Stromal cell of bone marrow (primary cell): ENCODE results near the gene FKBP1A.
"Not testable (repeated sequence)": the region's sequence is repeated elsewhere in the genome, so short reads cannot be mapped to it uniquely, and the experiment has no call there.

Source experiments
- DNase-seq: peaks from one replicate; pipeline ENCODE4 v3.0.0-alpha.2; 2012; ENCODE audit warnings: low read depth

The FKBP1A gene

DNA sequence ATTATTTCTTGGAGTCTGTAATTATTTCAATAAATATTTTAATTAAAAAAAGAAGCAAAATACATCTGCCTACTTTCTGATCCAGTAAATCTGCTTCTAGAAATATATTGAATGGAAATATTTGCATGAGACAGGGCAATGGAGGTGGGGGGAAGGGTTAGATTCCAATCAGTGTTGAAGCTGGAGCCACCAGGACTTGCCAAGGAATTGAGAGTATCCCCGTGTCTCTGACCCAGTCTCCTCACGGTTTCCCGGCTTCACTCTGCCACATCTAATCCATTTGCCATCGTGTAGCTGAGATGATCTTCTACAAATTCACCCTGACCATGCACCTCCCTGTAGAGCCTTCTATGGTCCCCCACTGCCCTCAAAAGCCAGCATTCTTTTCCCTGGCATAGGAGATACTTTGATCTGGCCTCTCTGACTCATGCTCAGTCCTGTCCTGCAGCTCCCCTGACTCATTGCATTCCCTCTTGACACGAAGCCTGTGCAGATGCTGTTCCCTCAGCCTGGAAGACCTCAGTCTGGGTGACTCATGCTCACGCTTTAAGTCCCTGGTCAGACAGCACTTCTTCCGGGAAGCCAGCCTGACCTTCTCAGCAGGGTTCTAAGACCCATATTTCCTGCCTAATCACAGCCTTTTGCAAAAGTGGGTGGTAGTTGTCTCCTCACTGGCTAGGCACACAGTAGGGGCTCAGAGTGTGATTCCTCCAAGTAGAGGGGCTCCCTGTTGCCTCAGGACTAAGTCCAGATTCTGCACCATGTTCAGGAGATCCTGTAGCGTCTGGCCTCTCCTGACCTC is 23.0 kb upstream of the FKBP1A start:
- DNase-seq: peak; percentile 90

DNA sequence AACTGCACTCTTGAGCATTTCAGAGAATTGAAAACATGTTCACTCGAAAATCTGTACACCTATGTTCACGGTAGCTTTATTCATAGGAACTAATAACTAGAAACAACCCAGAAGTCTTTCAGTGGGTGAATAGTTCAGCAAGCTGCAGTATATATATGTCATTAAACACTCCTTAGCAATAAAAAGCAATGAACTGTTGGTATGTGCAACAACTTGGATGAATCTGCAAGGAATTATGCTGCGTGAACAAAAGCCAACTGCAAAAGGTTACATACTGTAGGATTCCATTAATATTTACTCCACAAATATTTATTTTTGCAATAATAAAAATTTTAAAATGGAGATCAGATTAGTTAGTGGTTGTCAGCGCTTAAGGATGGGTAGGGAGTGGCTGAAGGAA is 22.1 kb upstream of the FKBP1A start:
- no peak for DNase-seq

DNA sequence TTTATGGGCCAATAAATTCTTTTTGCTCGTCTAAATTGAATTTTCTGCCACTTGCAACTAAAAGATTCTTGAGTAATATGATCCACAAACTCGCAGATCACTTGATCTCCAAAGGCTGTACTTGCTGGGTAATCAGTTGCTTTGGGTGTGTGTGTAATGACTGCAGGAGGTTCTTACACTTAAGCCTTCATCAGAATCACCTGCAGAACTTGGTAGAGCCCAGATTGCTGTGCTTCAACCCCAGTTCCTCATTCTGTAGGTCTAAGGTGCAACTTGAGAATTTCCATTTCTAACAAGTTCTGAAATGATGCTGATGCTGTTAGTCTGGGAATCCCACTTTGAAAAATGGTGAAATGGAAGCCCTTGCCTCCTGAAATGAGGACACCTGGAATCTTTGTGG is 12.9 kb upstream of the FKBP1A start:
- DNase-seq: no peak

DNA sequence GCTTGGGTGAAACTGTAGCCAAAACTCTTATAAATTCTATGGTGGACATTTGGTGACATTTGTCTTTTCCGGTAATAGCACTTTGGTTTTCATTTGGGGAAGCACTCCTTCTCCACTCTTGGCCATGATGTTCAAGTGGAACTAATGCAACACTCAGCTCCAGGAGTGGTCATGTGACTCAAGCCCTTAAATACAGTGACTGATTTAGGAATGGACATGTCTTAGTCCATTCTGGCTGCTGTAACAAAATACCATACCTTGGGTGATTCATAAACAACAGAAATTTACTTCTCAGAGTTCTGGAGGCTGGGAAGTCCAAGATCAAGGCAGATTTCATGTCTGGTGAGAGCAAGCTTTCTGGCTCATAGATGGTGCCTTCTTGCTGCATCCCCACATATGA is 10.8 kb upstream of the FKBP1A start:
- no peak for DNase-seq

DNA sequence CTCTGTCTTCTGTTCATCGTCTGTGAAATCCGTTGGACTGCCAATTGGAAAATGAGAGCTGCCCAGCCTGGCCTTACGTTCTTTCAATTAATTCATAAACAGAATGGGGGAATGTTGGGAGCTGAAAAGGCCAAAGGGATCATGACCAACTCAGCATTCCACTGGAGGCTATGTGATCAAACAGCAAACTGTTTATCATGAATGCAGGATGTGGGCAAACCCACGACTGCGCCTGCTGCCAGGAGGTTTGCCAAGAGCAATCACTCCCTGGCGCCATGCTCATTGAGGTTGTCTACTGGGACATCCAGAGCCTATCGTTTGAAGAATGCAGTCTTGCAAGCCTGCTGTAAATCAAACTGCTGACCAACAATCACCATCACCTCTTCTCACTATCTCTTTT is 9.3 kb upstream of the FKBP1A start:
- DNase-seq: no peak

DNA sequence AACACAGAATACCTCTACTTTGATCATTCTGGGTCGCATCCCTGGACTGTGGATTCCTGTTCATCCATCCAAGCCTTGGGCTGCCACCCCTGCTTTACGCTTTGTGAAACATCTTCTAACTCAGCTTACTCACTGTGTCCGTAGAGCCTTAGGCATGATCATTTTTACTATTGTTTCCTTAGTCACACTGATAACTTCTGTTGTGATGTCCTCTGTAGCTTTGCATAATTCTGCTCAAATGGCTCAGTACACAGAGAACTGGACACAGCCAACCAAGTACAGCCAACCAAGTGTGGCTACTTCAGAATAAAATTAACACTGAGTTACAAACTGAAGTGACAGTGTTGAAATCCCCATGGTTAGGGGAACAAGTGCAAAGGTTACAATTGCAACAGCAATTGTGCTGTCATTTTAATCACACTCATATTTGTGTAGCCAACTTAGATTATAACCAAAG is 8.6 kb upstream of the FKBP1A start:
- DNase-seq: no peak

DNA sequence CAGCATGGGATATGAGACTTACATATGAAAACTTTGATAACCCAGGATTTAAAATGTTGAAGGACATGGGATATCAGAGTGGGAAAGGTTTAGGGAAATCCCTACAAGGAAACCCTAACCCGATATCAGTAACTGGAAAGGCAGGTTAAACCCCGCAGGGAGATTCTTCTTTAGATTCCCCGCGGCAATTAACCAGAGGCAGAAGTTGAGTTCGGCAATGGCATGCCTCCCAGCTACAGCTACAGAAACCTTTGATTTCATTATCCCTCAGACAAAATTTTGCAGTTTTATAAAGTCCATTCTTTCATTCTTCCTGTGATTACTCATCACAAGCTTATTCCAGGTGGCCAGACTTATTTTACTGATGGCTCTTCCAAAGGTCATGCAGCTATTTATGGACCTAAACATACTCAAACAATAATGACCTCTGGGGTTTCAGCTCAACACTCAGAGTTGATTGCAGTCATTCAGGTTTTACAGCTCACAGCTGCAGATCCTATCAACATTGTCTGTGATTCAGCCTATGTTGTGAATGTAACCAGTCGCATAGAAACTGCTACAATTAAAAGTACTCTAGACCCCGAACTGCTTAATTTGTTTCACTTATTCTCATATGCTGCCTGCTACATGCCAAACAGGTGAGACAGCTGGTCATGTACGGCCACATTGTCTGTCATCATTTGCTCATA is 7.0 kb upstream of the FKBP1A start:
- DNase-seq: not testable (repeated sequence)

DNA sequence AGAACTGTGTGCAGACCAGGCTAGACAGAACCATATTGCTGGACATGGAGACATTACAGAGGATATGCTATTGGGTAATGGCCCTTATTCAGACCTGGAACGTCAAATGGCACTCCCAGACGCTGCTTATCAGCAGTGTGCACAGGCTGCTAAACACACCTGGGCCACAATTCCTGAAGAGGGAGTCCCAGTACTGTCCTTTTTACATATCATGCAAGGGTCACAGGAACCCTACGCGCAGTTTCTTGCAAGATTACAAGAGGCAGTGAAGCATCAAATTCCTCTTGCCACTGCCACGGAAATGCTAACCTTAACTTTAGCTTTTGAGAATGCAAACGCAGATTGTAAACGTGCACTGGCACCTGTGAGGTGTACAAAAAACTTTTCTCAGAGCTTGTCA is 5.3 kb upstream of the FKBP1A start:
- DNase-seq: not testable (repeated sequence)

DNA sequence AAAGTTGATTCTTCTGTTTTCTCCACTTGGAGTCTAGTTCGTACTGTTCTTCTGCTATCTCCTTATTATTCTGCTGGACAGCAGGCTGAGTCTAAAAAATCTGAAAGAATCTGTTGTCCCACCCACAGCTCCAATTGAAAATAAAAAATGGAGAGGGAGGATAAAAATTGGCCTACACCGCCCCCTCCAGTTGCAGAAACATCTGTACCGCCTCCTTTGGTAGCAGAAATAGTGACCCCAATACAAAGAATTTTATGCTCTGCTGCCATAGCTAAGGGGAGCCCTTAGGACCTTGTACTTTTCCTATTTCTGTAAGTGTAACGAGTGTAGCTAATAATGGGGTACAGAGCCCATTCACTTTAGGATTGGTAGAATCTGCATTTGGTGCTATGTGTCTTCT is 4.9 kb upstream of the FKBP1A start:
- no peak for DNase-seq

DNA sequence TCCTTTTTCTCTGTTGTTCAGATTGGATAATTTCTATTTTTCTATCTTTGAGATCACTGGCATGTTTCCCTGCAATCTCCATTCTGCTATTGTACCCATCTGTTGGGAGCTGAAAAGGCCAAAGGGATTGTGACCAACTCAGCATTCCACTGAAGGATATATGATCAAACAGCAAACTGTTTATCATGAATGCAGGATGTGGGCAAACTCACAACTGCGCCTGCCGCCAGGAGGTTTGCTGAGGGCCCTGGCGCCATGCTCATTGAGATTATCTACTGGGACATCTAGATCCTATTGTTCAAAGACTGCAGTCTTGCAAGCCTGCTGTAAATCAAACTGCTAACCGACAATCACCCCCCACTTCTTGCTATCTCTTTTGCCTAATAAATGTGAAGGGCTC is 3.8 kb upstream of the FKBP1A start:
- no peak for DNase-seq

DNA sequence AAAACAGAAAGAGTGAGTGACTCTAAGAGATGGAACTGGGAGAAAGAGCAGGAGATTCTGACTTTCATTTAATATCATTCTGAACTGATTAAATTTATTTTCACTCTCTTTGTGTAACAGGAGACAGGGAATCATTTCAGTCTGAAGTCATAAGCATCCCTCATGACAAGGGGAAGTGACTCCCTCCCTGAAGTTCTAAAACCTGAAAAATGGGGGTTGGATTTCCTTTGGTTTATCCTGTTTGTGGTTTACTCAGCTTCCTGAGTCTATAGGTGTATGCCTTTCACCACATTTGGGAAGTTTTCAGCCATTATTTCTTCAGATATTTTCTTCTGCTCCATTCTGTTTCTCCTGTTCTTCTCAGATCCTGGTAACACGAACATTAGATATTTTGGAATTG is 3.4 kb upstream of the FKBP1A start:
- DNase-seq: no peak

DNA sequence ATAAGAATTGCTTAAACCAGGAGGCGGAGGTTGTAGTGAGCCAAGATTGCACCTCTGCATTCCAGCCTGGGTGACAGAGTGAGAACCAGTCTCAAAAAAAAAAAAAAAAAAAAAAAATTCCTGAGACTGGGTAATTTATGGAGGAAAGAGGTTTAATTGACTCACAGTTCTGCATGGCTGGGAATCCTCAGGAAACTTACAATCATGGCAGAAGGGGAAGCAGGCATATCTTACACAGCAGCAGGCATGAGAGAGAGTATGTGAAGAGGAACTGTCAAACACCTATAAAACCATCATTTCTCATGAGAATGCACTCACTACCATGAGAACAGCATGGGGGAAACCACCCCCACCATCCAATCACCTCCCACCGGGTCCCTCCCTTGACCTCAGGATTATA is 1.8 kb upstream of the FKBP1A start:
- no peak for DNase-seq

DNA sequence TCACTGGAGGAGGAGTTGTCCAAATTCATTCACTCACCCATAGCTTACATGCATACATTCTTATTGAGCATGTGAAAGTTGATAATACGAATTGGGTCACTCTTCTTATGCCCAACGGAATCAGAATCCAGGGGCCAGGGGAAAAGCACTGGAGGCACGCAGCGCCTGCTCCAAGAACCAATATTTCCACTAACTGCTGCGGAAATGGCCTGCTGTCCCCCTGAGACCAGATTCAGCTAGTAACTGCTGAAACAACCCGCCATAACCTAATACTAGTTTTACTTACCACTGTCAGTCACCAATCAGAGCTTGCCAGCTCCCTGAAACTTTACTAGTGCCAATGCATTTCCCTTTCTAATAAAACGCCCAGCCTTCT is 641 bp upstream of the FKBP1A start:
- DNase-seq: no peak

DNA sequence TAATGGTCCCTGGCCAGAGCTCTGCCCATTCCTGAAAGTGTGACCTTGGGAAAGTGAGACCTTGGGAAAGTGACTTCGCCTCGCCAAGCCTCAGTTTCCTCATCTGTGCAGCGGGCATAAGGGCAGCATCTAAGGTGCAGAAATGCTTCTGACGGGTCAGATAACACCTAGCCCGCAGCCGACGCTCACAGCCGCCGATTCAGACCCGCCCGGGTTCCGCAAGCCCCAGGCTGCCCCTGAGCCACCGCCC is 486 bp downstream of the FKBP1A start:
- DNase-seq: no peak

DNA sequence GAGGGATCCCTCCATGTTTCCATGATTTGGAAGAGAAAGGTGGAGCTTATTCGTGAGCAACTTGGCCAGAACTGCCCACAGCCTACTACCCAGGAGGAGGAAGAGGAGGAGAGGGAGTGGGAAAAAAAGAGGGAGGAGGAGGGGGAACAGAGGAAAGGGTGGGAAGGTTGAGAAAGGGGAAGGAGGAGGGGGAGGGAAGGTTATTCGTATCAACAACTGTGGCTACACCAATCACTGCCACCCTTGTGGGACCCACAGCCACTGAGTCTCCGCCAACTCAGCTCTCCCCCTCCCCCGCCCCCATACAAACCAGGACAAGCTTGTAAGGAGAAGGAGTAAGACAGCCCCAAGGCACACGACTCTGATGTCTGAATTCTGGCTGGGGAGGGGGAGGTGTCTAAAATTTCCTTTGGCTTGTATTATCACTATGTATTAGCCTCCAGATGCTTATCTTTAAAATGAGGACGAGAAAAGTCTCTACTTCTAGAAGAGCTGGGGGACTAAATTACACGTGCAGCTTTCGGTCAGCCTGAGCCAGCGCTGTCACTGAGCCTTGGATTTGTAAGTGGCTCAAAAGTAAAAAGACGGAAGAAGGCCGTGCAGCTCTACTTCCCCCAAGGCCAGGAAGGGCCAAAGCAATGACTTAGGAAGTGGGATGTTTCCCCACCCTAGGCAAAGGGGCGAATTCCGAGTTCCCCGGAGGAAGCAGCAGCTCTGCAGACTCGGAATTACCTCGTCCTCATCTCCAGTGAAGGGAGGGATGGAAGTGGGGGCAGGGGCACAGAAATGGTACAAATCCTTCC is 1.0 kb downstream of the FKBP1A start:
- no peak for DNase-seq

DNA sequence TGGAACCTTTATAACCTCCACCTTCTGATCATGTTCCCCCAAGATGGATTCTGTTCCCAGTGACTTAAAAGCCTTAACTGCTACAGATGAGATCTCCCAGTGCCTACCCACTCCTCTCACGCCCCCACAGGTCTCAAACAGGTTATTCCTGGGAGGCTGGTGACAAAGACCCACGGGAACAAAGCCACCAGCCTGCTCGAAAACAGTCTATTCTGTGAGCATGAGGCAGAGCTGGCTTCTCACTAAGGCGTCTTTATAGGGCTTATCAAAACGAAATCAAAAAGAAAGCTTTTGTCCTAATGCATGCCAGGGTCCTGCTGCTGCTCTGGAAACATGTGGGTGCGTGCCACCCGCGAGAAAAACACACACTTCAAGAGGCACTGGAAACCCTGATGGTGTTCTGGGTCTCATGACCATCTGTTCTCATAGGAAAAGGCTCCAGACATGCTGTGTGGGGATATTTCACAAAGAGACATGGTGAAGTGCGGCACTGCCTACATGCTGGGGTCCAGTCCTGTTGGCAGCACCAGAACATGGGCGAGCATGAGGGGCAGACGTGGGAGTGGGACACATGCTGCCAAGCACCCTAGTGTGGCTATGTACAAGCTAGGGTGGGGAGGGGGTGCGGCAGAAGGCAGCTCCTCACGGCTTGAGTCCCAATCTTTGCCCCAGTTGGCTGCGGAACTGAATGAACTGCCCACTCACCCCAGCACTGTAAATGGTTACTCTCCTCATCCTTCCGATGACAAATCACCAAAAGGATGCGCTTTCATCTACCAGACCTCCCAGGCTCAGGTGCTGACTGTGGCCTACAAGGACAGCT is 2.1 kb downstream of the FKBP1A start:
- DNase-seq: no peak

DNA sequence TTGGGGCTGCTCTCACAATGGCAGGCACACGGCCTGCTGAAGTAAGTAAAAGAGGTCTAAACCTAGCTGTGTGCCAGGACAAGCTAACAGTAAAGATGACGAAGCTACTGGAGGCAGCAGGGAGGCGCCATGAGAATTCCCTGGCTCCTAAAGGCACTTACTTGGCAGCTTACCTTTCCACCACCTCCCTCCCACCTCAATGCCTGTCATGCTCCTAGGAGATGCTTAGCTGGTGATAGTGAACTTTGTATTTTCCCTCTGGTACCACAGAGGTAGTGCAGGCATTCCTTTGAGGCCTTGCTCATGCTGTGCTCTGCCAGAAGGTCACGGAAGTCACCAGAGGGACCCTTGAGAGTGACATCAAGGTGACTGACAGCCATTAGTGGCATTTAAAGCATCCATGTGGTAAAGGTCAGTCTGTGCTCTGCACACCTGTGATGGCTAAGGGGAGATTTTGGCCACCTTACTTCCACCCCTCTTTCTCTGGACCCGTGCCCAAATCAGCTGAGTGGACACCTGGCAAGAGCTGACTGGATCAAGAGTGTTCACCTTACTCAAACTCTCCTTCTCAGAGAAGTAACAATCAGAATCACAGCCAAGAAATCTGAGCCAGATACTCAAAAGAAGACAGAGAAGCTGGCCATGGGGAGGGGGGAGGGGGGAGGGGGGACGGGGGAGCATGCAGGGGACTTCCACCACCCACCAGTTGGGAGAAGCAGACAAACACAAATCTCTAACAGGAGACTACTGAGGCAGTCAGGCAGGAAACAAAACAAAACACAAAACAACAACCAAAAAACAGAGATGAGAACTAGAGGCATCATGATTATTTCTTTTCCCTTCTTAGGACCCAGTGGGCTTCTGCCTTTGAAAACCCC is 2.9 kb downstream of the FKBP1A start:
- DNase-seq: no peak

DNA sequence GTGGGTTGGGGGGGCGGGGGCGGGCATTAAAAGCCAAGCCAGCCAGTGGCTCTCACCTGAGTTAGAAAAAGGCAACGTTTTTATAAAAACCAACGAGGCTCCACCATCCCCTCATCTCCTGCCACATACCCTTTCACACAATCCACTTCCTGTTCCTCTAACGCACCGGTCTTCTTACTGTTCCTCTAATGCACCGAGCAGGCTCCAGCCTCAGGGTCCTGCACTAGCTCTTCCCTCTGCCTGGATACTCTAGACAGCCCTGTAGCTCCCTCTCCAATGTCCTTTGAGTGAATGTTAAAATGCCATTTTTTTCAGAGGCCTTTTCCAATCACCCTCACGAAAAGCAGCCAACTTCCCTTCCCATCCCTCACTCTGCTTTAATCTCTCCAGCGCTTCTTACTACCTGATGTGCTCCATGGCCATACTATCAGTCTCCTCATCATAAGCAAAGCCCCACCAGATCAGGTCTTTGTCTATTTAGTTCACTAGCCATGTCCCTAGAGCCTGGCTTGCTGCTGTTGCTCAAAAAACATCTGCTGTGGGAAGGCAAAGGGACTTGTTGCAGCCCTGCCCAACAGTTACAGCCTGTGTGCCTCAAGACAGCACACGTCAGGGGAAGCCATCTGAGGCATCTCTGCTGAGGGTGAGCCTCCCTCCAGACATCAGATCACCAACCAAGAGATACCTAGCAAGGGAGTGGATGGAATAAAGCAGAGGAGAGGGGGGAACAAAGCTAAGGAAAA is 3.9 kb downstream of the FKBP1A start:
- DNase-seq: no peak

DNA sequence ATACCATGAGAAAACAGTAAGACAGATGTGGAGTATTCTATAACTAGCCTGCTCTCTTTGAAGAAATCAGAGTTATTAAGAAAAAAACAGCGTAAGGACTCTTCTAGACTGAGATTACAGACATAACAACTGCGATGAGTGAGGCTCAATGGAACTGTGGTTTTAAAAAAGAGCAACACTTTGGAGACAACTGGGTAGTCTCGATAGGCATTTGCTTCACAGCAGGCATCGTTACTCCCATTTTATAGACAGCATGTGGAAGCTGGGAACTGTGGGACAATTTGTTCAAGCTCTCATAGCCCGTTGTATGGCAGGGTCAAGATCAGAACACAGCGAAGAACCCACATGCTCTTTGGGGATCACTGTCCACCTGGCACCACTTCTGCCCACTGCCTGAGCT is 4.6 kb downstream of the FKBP1A start:
- DNase-seq: no peak

DNA sequence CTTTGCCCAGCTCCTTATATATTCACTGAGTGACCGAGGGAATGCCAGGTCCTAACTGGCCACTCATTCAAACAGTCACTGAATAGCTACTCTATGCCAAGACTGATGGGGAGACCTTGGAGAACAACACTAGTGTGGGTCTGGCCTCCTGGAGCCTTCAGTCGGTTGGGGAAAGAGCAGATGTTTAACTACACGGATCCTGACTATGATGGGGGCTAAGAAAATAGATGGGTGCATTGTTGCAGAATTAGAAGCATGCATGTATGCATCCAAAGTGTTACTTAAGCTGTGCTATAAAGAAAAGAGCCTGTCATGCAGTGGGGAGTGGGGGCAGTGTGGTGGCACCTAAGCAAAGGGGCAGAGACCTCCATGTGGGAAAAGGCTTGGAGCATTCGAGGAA is 6.5 kb downstream of the FKBP1A start:
- no peak for DNase-seq
